Measurements from ENCODE around the gene GJB5.

Gene GJB5

GRCh38 chr1:34753163-34753562 lies 1.7 kb upstream of the GJB5 start:
- DNase-seq (ENCODE audit: insufficient read length, low spot score) (no peak), FAIRE-seq (no peak)
- no peak for TF ChIP-seq CTCF (IDR thresholded peaks at IDR 0.05; ENCODE audit: insufficient read depth, missing control alignments)

GRCh38 chr1:34755961-34756360 lies 1.1 kb downstream of the GJB5 start:
- FAIRE-seq (no peak), DNase-seq (ENCODE audit: insufficient read length, low spot score) (no peak)
- TF ChIP-seq CTCF (IDR thresholded peaks at IDR 0.05; ENCODE audit: insufficient read depth, missing control alignments) = no peak

- no peak for DNase-seq (ENCODE audit: insufficient read length, low spot score)
- no peak for TF ChIP-seq CTCF (IDR thresholded peaks at IDR 0.05; ENCODE audit: insufficient read depth, missing control alignments)
- no peak for FAIRE-seq
Observed at GRCh38 chr1:34757386-34757785, 2.5 kb downstream of the GJB5 start.

GRCh38 chr1:34758751-34759150 lies 3.9 kb downstream of the GJB5 start:
- no peak for FAIRE-seq
- DNase-seq (ENCODE audit: insufficient read length, low spot score) = no peak
- no peak for TF ChIP-seq CTCF (IDR thresholded peaks at IDR 0.05; ENCODE audit: insufficient read depth, missing control alignments)

- no peak for TF ChIP-seq CTCF (IDR thresholded peaks at IDR 0.05; ENCODE audit: insufficient read depth, missing control alignments)
- no peak for DNase-seq (ENCODE audit: insufficient read length, low spot score)
- FAIRE-seq = no peak
Observed at GRCh38 chr1:34759503-34760357, 4.9 kb downstream of the GJB5 start, which contains the start of gene GJB4. TSS of gene GJB4 (plus strand) at chr1:34759740. CDS start at chr1:34761255, 1,515 bp downstream.

- TF ChIP-seq CTCF (IDR thresholded peaks at IDR 0.05; ENCODE audit: insufficient read depth, missing control alignments) = no peak
- no peak for DNase-seq (ENCODE audit: insufficient read length, low spot score)
- FAIRE-seq = no peak
Observed at GRCh38 chr1:34761176-34761761, 6.4 kb downstream of the GJB5 start.

GRCh38 chr1:34761776-34762307 lies 7.0 kb downstream of the GJB5 start:
- TF ChIP-seq CTCF (IDR thresholded peaks at IDR 0.05; ENCODE audit: insufficient read depth, missing control alignments) = no peak
- DNase-seq (ENCODE audit: insufficient read length, low spot score) (no peak), FAIRE-seq (no peak)

All from D721Med (cell line).